HG03064 (cell line): ENCODE measurements around the gene HIPK1.

Experiments
- ATAC-seq: cut with Tn5 transposase; IDR thresholded peaks from one replicate; pipeline ENCODE4 v1.9.1; 2021; ENCODE audit warnings: low read depth; ENCODE audit not compliant: unreplicated experiment

HIPK1 gene

GRCh38 chr1:113913312-113913668 lies 15.8 kb upstream of the HIPK1 start:
- ATAC-seq: no peak

- ATAC-seq: no peak
Measured at GRCh38 chr1:113913887-113914664, 15.0 kb upstream of the HIPK1 start.

- no peak for ATAC-seq
Measured at GRCh38 chr1:113916974-113917373, 12.2 kb upstream of the HIPK1 start.

GRCh38 chr1:113917400-113918082 lies 11.6 kb upstream of the HIPK1 start:
- ATAC-seq: no peak

DNA sequence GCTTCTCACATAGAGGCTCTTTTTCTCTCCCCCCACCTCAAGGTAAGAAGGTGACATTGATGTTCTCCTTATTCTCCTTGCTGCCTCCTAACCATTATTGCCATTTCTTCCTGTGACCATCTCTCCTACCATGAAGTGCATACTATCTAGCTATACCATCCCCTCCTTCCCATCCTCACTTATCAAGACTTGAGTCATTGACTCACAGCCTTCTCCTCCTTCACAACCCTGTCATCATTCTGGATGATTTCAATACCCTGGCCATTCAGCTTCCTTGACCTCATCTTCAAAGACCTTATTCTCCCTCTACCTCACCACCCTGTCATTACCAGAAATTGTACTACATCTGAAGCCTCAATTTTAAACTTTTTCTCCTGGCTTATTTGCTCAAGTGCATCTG lies 10.9 kb upstream of the HIPK1 start:
- ATAC-seq: no peak

DNA sequence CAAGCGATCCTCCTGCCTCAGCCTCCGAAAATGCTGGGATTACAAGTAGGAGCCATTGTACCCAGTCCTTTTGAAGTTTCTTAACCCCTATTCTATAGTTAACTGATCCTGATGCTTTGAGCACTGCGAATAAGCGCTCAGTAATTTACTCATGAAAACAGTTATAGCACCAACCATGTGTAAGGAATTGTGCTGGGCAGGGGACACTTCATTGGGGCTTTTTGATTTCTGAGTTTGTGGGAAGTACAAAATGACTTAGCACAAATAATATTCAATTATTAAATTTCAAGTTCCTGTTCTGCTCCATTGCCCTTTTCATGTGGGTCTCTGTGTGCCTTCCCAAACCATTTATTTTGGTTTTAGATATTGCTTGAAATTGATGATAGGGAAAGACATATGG lies 6.2 kb upstream of the HIPK1 start:
- ATAC-seq: no peak

- no peak for ATAC-seq
Measured at GRCh38 chr1:113924473-113924872, 4.7 kb upstream of the HIPK1 start.

DNA sequence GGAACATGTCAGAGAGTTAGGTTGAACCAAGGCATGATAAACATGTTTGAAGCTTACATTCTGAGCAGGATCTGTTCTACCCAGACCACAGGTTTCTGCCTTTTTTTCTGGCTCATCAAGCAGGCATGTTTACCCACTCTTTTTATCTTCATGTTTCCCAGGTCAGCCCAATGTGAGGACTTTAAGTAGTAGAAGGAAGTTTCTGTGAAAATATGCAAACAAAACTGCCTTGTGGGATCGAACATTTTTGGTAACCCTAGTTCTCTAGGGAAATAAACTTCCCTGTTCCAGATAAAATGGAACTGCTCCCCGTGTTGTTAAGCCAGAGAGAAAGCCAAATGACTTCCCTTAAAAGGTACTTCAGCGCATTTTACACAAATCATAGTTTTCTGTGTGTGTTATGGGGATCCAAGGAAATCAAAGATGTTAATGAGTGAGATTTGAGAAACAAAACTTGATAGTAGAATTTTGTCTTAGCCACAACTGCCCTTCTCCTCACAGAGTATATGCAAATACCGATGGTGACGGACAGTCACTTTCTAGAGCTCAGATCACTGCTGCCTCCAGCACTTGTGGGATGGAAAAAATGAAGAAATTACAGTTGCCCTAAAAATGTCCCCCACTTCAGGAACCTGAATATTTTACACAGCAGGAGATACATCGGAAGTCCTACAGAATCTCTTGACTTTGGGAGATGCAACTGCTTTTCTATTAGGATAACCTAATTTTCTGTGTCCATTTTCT lies 765 bp upstream of the HIPK1 start:
- peak; percentile 33 for ATAC-seq

GRCh38 chr1:113929750-113930498 lies 800 bp downstream of the HIPK1 start:
- ATAC-seq: peak; percentile 36

DNA sequence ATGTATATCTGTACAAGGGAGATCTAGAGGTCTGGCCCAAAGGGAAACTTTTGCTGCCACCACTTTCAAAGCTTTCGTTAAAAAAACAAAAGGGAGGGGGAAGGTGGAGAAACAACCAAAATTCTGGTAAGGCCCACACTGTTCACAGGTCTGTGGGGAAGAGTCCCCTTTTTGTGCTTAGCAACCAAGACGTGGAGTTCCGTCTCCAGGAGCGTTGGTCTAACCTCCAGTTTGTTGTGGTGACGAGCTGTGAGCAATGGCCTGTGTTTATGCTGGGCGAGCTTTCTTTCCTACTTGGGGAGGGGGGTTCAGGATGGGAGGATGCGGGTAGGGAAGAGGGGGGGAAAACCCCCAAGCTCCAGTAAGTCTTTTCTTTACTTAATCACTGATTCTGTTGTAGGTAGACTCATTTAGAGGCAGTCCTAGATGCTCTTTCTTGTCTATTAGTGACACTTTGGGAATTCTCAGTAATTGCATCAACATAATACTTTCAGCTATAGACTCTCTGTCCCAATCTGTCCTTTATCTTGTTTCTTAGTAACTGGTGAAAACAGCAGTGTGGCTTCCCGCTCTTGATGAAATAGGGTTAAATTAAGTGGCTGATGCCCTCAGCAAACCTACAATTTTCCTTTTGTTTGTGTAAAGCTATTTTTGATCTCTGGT lies 1.5 kb downstream of the HIPK1 start:
- ATAC-seq: peak; percentile 21

GRCh38 chr1:113931451-113931851 lies 2.3 kb downstream of the HIPK1 start:
- no peak for ATAC-seq

DNA sequence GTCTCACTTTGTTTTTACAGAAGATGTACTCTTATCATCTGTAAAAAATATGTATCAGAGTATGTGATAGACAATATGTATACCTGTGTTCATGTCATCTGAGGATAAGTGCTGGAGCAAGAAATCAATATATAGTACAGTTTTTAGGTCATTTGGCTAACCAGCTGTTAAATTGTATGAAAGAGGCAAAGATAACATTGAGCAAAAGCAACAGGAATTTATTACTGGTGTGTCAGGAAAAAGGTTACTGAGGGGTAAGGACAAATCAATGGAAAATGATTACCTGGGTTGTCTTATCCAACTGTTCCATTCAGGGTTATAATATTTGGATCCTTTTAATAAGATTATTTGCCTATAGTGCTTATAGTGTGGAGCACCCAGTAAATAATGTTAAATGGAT lies 4.9 kb downstream of the HIPK1 start:
- ATAC-seq: no peak

GRCh38 chr1:113934511-113935055 lies 5.5 kb downstream of the HIPK1 start:
- ATAC-seq: no peak

DNA sequence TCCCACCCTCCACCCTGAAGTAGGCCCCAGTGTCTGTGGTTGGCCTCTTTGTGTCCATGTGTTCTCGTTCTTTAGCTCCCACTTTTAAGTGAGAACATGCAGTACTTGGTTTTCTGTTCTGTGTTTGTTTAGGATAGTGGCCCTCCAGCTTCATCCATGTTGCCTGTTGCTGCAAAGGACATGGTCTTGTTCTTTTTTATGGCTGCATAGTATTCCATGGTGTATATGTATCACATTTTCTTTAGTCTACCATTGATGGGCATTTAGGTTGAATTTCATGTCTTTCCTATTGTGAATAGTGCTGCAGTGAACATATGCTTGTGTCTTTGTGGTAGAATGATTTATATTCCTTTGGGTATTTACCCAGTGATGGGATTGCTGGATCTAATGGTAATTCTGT lies 6.1 kb downstream of the HIPK1 start:
- no peak for ATAC-seq

- ATAC-seq: no peak
Measured at GRCh38 chr1:113935970-113936369, 6.8 kb downstream of the HIPK1 start.

DNA sequence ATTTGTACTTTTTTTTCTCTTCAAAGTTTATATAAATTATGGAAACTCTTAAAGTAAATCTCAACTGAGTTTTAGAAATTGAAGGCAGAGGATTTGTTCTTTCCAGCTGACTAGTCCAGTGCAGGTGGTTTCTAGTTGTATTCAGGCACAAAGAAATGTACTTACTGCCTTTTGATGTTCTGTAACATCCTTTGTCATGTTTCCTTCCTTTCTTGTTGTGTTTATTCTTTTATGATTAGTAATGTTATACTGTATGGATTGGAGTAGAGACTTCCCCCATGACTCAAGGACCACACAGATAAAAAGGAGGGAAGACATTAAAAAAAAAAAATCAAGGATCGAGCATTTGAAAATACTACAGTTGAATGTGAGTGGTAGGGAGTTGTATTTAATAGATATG lies 8.0 kb downstream of the HIPK1 start:
- no peak for ATAC-seq

DNA sequence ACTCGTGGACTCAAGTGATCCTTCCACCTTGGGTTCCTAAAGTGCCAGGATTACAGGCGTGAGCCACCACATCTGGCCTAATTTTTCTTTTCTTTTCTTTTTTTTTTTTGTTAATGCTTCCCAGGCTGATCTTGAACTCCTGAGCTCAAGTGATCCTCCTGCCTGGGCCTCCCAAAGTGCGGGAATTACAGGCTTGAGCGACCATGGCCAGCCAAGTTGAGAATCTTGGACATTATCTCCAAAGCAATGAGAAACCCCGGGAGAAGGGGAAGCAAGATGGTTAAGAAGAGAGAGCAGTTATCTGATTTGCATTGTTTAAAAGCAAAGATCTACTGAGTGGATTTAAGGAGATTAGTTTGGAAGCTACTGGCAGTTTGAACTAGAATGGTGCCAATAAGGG lies 9.1 kb downstream of the HIPK1 start:
- ATAC-seq: no peak

DNA sequence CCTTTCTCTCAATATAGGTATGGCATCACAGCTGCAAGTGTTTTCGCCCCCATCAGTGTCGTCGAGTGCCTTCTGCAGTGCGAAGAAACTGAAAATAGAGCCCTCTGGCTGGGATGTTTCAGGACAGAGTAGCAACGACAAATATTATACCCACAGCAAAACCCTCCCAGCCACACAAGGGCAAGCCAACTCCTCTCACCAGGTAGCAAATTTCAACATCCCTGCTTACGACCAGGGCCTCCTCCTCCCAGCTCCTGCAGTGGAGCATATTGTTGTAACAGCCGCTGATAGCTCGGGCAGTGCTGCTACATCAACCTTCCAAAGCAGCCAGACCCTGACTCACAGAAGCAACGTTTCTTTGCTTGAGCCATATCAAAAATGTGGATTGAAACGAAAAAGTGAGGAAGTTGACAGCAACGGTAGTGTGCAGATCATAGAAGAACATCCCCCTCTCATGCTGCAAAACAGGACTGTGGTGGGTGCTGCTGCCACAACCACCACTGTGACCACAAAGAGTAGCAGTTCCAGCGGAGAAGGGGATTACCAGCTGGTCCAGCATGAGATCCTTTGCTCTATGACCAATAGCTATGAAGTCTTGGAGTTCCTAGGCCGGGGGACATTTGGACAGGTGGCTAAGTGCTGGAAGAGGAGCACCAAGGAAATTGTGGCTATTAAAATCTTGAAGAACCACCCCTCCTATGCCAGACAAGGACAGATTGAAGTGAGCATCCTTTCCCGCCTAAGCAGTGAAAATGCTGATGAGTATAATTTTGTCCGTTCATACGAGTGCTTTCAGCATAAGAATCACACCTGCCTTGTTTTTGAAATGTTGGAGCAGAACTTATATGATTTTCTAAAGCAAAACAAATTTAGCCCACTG lies 11.5 kb downstream of the HIPK1 start:
- ATAC-seq: no peak

GRCh38 chr1:113941245-113941559 lies 12.1 kb downstream of the HIPK1 start:
- no peak for ATAC-seq
